H1 (cell line): ENCODE data around the gene SLC5A7.

Experiments
- CHD2 ChIP-seq: IDR thresholded peaks from 2 replicates; pipeline ENCODE4 v1.6.1; 2012; ENCODE audit warnings: low read length, improper control_type of control experiment
- JUND ChIP-seq: IDR thresholded peaks from 2 replicates; pipeline ENCODE4 v1.6.1; 2011; ENCODE audit warnings: mild to moderate bottlenecking, improper control_type of control experiment, low read length
- SUZ12 ChIP-seq: fragments of 200-600 bp; sonication (generic); IDR thresholded peaks from 2 replicates; pipeline ENCODE4 v1.6.1; 2012; ENCODE audit warnings: mild to moderate bottlenecking, inconsistent platforms, low read length, moderate library complexity, mixed read lengths

DNA sequence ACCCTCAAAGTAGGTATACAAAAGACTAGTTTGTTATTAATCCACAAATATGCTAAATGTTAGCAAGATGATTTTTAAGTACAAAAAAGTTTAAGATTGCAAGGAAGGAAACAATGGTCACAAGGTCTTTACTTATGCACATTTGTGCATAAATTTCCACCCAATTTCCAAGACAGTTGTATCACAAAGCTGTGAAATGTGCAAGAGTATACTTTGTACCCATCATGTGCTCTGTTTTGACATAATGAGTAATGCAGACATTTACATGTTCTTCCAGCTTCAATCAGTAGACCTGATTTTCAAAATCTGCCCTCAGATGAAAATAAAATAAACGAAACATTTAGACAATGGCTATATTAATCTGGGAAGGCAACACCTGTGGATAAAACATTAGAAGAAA, 27.0 kb downstream of the SLC5A7 start:
- TF ChIP-seq JUND (no peak), CHD2 (no peak), SUZ12 (no peak)
